ENCODE measurements around the gene TIRAP.
"Not testable (repeated sequence)": the region's sequence is repeated elsewhere in the genome, so short reads cannot be mapped to it uniquely, and the experiment has no call there.

The TIRAP gene, protein sequence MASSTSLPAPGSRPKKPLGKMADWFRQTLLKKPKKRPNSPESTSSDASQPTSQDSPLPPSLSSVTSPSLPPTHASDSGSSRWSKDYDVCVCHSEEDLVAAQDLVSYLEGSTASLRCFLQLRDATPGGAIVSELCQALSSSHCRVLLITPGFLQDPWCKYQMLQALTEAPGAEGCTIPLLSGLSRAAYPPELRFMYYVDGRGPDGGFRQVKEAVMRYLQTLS

DNA sequence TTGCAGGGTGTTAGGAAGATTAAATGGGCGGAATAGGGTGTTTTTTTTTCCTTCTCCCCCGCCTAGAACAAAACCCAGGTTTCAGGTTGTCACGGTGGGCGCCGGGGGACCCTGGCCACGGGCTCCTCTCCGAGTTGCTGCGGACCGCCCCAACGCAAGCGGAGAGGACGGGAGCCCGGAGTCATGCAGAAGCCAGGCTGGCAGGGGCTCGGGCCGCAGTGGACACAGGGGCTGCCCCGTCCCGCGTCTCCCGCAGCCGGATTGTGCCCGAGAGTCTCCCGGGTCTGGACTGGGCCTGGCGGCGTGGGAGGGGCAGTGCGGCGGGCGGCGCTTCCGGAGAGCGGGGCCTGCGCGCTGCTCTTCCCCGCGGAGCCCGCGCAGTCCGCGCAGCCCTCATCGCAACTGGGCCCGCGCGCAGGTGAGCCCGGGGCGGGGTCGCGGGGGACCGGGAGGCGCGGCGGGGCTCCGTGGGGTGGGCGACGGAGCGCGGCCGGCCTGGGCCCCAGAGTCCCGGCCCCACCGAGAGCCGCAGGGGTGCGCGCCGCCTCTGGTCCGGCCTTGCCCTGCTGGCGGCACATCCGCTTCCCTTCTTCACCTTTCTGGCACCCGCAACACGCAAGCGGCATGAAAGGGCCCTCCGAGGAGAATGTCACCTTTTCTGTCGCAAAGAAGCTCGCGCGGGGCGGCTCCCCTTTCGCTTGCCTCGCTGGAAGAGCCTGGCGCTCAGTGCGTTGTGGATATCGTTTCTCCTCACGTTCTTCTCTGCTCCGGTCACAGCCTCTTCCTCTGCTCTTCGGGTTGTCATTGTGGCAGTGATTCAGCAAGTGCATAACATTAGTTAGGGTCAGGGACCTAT lies at the start of gene TIRAP:
Gene TIRAP, plus strand, starts transcription at position 358 of the 856 bp plus-strand sequence. CDS start 7,802 bp downstream, outside the sequence.
- peak; percentile 47 for DNase-seq

DNA sequence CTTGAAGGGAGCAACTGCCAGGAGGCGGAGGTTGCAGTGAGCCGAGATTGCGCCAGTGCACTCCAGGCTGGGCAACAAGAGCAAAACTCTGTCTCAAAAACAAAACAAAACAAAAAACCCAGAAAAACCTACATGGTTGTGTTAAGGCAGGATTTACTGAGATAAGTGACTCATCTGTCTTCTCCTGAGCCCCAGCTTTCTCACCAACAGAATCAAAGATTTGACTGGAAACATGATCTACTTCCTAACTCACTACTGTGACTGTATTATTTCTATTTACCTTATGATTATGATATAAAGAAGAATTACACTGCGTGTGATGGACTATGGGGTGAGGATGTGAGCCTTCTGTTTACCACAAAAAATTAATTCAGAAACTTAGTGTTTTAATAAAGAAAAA lies 49.5 kb upstream of the TIRAP start:
- no peak for DNase-seq

DNA sequence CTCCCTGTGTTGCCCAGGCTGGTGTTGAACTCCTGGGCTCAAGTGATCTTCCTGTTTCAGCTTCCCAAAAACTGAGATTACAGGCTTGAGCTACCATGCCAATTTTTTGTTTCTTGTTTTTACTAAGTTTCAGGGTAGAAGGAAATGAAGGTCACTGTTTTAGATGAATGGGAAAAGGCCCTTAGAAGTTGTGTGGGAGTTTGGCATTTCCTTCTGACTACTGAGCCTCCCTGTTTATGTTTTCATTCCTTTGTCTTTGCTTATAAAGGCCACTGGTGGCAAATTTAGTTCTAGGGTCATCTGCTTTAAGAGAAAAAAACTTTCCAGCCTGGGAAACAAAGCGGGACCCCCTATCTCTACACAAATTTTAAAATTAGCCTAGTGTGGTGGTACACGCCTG lies 36.3 kb upstream of the TIRAP start:
- no peak for DNase-seq

DNA sequence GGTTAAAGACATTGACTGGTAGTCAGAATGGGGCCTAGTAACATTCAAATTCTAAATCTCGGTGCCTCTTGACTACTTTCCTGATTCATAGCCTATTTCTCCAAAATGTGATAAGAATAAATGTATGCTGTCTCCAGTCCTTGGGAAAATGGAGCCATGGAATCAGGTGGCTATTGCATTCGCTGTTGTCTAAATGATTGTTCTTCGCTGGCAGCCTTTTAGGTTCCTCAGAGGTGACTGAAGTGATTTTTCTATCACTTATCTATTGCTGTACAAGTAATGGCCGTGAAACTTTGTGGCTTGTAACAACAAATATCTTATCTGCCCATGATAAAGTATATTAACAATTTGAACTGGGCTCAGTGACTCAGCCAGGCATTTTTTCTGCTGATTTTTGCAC lies 29.6 kb upstream of the TIRAP start:
- DNase-seq: no peak

DNA sequence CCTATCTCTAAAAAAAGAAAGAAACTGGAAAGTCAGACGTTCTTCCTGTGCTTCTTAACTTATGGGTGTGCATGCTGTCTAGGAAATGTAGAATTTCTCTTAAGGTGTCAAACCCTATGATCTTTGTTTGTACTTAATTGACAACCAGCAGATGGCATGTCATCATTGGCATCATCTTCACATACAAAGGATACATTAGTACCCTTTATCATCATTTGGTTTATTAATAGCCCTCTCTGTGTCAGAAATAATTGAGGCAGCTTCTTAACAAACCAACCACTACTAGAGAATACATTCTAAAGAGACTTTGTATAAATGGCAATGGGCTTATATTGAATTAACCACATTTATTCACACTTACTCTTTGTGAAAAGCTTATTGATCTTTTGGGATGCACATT lies 28.1 kb upstream of the TIRAP start:
- DNase-seq: no peak

DNA sequence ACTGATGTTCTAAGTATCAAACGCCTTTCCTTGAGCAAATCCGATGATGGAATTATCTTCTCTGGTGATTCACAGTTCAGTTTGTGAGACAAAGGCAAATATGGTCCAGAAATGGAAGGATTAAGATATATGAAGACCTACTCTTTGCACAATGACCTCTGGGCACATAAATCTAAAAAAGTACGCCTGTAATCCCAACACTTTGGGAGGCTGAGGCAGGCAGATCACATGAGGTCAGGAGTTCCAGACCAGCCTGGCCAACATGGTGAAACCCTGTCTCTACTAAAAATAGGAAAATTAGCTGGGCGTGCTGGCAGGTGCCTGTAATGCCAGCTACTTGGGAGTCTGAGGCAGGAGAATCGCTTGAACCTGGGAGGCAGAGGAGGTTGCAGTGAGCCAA lies 27.4 kb upstream of the TIRAP start:
- DNase-seq: not testable (repeated sequence)

DNA sequence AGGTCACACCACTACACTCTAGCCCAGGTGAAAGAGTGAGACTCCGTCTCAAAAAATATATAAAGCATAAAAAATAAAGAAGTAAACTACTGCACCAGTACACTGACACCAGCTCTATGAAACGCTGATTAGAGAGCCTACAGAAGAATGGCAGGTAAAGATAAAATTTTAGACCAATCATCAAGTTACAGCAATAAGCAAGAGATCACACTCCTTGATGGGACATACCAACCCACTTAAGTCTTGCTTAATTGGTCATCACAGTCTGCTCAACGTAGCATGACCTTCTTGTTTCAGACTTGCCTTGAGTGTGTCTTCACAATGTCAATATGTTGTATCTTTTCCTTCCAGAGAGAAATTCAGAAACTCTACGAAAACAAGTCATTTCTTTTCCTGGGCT lies 26.7 kb upstream of the TIRAP start:
- no peak for DNase-seq

DNA sequence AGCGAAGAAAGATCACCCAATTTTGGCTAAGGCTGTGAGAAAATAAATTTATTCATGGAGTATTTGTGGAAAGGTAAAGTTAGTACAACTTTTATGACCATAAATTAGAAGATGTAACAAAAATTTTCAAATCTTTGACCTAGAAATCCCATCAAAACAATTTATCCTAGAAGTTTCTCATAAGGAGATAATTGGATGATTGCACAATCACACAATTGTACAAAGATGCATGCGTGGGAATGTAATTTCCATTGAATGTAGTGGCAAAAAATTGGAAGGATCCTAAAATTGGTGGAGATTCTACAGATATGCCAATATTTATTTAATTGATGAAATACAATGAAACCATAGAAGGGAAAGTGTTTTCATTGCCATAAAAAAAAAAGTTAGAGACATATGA lies 25.7 kb upstream of the TIRAP start:
- DNase-seq: no peak

DNA sequence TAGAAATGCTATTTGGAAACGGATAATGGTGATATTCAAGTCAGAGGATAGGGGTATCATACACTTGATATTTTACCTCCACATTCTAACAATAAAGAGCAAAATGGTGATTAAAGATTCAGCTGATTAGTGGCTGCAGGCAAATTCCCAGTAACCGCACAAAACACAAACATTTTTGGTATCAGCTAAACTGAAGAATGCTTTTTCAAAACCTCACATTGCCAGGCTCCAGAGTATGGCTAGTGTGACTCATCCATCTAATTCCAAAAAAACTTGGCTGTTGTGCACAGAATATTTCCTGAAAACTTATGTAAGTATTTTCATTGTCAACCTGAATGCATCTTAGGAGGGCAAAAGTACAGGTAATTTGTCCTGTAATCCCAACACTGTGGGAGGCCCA lies 25.1 kb upstream of the TIRAP start:
- DNase-seq: peak; percentile 50

DNA sequence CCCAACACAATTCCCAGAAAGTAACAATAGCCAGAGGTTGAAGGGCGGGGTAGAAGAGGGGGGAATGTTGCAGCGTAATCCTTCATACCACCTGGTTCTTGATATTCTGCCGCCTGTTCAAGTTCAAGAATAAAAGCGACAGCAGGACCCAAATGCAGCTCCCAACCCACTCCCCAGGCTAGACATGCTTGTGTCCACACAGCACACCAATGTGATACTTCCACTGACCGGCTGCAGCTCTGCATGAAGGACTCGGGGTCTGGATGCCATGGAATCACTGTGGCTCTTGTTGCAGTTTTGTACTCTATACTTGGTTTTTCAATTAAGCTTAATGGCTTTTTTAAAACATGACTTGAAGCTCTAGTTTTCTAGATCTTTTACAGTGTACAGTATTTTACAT lies 20.7 kb upstream of the TIRAP start:
- DNase-seq: no peak

DNA sequence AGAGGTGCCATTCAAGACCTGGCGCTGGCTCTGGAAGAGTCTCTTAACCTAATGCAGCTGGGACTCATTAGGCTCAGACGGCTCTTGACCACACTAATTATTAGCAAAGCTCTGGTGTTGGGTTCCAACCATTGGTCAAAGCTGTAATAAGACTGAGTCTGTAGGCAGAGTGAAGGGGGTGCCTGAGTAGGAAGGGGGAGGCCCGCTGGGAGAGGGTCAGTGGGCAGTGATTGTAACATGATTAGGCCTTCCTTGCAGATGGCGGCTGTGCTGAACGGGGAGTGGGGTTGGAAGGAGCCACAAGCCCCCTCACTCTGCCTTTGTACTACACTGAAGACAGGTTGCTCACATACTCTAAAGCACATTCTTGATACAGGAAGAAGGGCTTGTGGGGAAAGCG lies 19.4 kb upstream of the TIRAP start:
- DNase-seq: no peak

DNA sequence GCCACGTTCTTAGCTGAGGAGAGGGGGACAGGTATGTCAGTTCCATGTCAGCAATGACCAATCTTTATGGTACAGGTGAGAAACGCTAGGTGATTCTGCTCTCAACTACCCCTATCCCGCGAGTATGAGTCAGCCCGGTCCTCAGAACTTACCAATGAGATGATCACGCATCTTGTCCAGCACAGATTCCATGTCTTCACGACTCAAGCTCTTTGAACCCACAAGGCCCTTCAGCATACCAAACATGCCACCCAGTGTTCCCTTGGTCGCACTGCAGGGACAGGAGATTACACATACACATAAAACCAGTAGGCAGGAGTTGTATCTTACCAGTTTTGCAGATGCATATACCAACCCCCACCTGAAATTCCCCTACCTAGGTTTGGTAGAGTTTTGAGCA lies 17.1 kb upstream of the TIRAP start:
- peak; percentile 6 for DNase-seq

DNA sequence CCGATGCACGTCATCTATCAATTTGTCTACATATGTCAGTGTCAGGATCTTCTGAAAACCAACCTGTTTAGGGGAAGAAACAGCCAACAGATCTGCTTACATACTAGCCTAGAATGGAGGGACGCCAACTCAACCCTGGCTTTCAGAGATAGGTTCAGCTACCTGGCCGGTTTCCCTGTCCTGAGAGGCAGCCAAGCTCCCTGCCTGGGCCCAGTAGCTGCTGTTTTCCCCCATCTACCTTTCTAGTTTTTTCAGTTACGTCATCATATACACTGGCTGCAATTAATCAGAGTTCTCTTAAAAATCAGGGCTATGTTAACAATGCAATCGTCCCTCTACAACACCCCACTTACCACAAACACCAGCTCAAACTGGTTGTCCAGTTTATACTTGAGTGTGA lies 15.2 kb upstream of the TIRAP start:
- DNase-seq: no peak

DNA sequence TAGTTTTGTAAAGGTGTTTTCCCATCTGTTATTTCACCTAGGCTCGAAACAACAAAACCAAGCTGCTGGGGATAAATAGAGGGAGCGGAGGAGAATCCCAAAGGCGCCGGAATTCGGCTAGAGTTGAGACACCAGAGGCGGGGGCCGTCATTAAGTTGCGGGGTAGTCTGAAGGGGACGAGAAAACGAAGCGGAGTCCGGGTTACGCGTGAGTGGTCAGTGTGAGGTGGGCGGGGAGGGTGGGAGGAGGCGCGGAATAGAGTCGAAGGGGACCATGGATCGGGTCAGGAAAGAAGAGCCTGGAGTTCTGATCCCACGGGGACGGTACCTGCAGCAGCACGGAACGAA lies 14.6 kb upstream of the TIRAP start:
- no peak for DNase-seq

DNA sequence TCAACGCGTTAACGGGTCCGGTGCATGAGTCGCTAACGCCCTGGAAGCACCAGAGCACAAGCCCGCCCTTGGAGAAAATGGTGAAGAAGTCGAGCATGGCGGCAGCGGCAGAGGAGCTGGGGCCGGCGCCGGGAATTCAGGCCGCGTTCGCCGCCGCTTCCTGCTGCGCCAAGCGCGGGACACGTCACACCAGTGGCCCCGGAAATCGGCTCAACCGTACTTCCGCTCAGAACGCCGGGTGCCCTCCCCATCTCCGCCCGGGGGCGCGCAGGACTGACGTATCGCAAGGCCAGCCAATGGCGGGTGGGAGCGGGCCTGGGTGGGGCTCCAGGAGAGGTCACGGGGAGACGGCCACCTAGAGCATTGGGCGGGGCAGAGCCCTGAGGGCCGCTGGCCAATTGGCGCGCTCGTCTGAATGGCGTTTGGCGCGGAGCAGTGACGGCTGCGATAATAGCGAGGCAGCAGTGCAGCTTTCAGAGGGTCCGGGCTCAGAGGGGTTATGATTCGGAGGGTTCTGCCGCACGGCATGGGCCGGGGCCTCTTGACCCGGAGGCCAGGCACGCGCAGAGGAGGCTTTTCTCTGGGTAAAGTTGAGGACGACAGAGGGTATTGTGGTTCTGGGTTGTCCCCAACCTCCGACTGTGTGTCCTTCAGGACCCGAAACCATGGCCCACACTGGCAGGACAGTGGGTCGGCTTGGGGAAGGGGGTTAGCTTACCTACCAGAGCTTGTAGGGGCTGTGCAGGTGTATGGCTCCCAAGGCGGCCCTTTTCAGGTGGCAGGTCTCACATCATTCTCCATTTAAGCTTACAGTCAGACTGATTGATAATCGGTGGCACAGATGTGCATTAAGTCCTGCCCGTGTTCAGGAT lies 13.9 kb upstream of the TIRAP start, which contains the start of the genes FOXRED1 and SRPRA:
Gene FOXRED1, plus strand, starts transcription at position 447 of the 872 bp plus-strand sequence. Its CDS starts 53 bp downstream, at position 500.
Gene SRPRA, minus strand, starts transcription at position 188 of the 872 bp plus-strand sequence. Its CDS starts 91 bp downstream, at position 97.
- peak; percentile 99 for DNase-seq

DNA sequence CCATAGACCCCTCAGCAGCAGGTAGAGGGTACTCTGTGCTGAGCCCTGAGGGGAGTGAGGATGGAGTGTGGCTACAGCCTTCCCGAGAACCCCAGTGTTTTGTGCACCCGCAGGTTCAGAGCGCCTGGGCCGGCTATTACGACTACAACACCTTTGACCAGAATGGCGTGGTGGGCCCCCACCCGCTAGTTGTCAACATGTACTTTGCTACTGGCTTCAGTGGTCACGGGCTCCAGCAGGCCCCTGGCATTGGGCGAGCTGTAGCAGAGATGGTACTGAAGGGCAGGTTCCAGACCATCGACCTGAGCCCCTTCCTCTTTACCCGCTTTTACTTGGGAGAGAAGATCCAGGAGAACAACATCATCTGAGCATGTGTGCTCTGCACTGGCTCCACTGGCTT lies 5.6 kb upstream of the TIRAP start:
- no peak for DNase-seq

DNA sequence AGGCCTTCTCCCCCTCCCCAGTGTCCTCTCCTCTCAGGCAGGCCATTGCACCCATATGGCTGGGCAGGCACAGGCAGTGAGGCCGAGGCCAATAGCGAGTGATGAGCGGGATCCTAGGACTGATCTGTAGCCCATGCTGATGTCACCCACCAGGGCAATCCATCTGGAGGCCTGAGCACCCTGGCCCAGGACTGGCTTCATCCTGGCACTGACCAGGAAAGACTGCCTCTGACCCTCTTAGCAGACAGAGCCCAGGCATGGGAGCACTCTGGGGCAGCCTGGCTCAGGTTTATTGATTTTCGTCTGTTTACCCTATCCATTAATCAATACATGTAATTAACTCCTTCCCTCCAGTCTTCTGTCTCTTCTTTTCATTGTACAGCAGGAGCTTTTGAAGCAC lies 5.1 kb upstream of the TIRAP start:
- no peak for DNase-seq

DNA sequence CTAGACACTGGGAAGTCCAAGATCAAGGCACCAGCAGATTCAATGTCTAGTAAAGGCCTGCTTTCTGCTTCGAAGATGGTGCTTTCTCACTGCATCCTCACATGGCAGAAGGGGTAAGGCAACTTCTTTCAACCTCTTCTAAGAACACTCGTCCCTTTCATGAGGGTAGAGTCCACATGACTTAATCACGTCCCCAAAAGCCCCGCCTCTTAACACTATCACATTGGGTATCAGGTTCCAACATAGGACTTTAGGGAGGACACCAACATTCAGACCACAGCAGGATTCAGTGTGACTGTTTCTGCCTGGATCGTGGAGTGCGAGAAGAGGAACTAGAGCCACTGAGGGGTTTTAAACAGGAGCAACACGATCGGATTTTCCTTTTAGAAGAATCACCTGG lies 3.7 kb upstream of the TIRAP start:
- DNase-seq: no peak

DNA sequence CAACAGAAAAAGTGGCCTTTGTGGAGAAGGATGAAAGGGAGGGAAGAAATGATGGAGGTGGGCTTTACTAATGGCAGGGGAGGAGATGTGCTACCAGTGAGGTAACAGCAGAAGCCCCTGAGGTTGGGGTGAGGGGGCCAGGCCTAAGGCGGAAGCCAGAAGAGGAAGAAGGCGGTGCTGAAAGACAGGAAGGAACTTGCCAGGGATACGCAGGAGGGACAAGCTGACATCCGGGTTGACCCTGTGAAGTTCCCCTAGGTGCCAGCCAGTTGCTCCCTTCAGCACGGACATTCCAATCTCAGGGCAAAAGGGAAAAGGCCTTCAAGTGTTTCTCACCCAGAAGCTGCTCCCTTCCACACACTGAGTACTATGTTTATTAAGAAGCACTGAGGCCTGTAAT lies 2.3 kb upstream of the TIRAP start:
- no peak for DNase-seq

DNA sequence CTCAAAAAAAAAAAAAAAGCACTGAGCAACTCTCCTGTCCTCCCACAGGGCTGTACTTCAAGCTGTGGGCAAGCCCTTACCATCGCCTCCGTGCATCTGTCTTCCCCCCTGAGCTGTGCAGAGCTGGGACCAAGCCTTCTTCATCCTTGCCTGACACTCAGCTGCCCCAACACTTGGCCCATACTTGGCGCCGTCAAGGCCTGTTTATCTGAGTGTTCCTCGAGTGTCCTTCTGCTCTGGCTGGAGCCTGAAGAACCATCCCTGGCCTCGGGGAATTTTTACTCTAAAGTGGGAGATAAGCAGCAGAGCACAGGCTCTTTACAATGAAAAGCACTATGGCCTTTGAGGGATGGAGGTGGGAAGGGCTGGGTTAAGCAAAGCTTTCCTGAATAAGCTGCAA lies 1.6 kb upstream of the TIRAP start:
- no peak for DNase-seq

DNA sequence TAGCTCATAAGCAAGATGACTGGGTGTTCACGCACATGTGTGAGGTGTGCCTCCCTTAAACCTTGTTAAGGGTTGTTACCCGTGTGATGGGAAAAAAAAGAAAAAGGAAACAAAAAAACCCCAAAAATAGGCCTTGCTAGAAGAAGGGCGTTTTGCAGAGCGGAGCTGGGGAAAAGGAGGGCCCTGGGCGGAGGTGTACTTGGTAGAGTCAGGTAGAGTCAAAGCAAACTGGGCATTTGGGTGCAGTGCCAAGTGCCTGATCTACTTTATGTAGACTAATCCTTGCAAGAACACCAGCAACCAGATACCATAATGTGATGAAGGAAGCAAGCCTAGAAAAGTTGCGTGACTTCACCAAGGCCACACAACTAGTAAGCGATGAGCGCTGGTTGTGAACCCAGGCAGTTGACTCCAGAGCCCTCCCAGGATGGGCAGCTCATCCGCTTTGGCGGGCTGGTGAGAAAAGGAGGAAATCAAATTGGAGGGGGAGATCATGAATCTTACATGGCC lies 1.2 kb upstream of the TIRAP start:
- no peak for DNase-seq

DNA sequence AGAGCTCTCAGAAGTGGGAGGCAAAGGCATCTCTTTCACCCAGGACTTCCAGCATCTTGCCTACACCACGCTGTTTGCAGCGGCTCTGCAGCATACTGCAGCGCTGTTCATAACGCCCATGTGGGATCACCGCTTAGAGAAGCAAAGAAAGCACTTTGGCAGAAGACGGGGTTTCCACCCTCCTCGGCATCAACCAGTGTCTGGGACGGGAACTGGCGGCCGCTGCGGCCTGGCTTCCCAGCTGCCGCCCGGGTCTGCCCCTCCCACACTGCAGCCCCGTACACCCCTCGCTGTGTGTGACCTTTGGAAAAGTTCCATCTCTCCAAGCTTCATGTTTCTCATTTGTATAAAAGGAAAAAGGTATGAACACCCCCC lies 545 bp upstream of the TIRAP start:
- DNase-seq: peak; percentile 34

DNA sequence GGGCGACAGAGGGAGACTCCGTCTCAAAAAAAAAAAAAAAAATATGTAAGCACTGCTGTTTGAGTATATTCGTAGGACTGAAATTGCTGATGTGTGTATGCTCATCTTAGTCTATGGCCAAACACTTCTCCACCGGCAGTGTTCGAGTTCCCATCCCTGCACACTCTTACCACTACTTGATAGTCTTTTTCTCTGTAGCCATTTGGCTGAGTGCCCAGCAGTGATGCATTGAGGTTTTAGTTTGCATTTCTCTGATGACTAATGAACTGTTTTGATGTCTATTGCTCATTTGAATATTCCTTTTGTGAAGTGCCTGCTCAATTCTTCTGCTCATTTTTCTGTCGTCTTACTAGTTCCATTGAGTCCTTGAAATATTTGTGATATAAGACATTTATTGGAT lies 1.9 kb downstream of the TIRAP start:
- DNase-seq: peak; percentile 96

Data from fibroblast of upper back skin (primary cell).